ENCODE data around the gene MRAP.
"Not testable (repeated sequence)": the region's sequence is repeated elsewhere in the genome, so short reads cannot be mapped to it uniquely, and the experiment has no call there.

Gene MRAP

GRCh38 chr21:32300117-32300681 is 1.5 kb downstream of the MRAP start:
- no peak for DNase-seq (ENCODE audit: low spot score)

GRCh38 chr21:32301596-32301995 is 2.9 kb downstream of the MRAP start:
- no peak for DNase-seq (ENCODE audit: low spot score)

GRCh38 chr21:32302560-32302959 is 3.9 kb downstream of the MRAP start:
- no peak for DNase-seq (ENCODE audit: low spot score)

GRCh38 chr21:32303385-32303784 is 4.7 kb downstream of the MRAP start:
- DNase-seq (ENCODE audit: low spot score): no peak

GRCh38 chr21:32304998-32305397 is 6.3 kb downstream of the MRAP start:
- DNase-seq (ENCODE audit: low spot score): no peak

- no peak for DNase-seq (ENCODE audit: low spot score)
Observed at GRCh38 chr21:32306021-32306780, 7.5 kb downstream of the MRAP start.

- DNase-seq (ENCODE audit: low spot score): no peak
Observed at GRCh38 chr21:32307706-32308105, 9.1 kb downstream of the MRAP start.

- no peak for DNase-seq (ENCODE audit: low spot score)
Observed at GRCh38 chr21:32308696-32309095, 10.0 kb downstream of the MRAP start.

- DNase-seq (ENCODE audit: low spot score): no peak
Observed at GRCh38 chr21:32309906-32310460, 11.3 kb downstream of the MRAP start.

GRCh38 chr21:32310976-32311375 is 12.3 kb downstream of the MRAP start:
- not testable (repeated sequence) for DNase-seq (ENCODE audit: low spot score)

GRCh38 chr21:32311621-32312020 is 13.0 kb downstream of the MRAP start:
- DNase-seq (ENCODE audit: low spot score): no peak

GRCh38 chr21:32312326-32312725 is 13.7 kb downstream of the MRAP start:
- no peak for DNase-seq (ENCODE audit: low spot score)

- DNase-seq (ENCODE audit: low spot score): no peak
Observed at GRCh38 chr21:32312976-32313375, 14.3 kb downstream of the MRAP start.

- no peak for DNase-seq (ENCODE audit: low spot score)
Observed at GRCh38 chr21:32314806-32315205, 16.2 kb downstream of the MRAP start.

GRCh38 chr21:32315511-32316281 is 17.0 kb downstream of the MRAP start:
- DNase-seq (ENCODE audit: low spot score): no peak

GRCh38 chr21:32316361-32317215 is 17.9 kb downstream of the MRAP start:
- no peak for DNase-seq (ENCODE audit: low spot score)

GRCh38 chr21:32317726-32318125 is 19.1 kb downstream of the MRAP start:
- no peak for DNase-seq (ENCODE audit: low spot score)

GRCh38 chr21:32319012-32319411 is 20.4 kb downstream of the MRAP start:
- DNase-seq (ENCODE audit: low spot score): no peak

GRCh38 chr21:32320059-32320458 is 21.4 kb downstream of the MRAP start:
- no peak for DNase-seq (ENCODE audit: low spot score)

GRCh38 chr21:32320726-32321125 is 22.1 kb downstream of the MRAP start:
- no peak for DNase-seq (ENCODE audit: low spot score)

GRCh38 chr21:32321480-32321879 is 22.8 kb downstream of the MRAP start:
- no peak for DNase-seq (ENCODE audit: low spot score)

- DNase-seq (ENCODE audit: low spot score): no peak
Observed at GRCh38 chr21:32322103-32322502, 23.4 kb downstream of the MRAP start.

Measured in AG20443 (cell line).